NCI-H2107 treated with DMSO at 0.1 percent for 48 hours (cell line): Measurements from ENCODE around the gene FCRLB.
"Not testable (repeated sequence)": the region's sequence is repeated elsewhere in the genome, so short reads cannot be mapped to it uniquely, and the experiment has no call there.

ENCODE experiments used
- DNase-seq: peaks from one replicate; lab custom pipeline; 2025; ENCODE audit not compliant: unreplicated experiment; lab: John Stamatoyannopoulos, UW

Gene FCRLB

DNA sequence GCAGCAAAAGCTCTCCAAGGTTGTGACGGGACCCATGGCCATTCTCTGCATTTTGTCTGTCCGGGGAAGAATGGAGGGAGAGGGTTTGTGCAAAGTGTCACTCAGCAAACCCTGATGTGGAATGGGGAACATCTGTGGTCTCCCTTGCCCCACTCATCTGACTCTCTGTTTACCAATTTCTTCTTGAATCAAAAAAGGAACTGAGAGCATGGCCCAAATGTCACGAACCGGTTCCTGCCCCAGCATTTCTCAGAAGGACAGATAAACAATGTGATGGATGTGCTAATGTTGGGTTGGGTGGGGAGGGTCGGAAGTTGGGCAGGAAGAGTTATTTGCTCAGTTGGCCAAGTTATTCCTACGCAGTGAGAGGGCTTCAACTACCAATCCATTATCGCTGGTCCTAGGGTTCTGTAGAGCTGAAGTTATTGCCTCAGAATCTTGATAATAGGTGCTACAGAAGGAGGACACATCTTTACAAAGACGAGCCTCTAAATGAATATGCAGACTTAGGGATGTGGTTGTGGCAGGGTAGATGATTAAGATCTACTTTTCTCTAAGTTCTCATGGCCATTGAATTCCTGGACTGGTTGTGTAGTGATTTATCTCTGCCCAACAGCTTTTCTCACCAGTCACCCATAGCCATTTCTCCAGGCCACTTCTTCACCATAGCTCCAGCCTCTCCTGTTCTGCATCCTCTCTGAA, 18.7 kb downstream of the FCRLB start:
- no peak for DNase-seq

DNA sequence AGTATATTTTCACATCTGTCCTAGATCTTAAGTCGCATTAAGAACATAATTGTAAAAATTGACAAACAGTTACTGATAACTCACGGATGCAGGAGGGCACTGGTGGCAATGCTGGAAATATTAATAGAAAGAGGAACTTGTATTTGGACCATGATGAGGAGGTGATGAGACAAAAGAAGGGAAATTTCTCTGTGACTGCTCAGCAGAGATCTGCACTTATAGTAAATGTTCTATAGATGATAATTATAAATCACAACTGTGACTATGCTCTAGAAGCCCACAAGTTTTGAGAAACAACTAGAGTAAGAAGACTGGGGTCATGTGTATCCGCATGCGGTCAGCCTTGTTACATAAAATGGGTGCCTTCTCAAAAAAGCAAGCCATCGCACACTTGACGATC, 19.6 kb downstream of the FCRLB start:
- DNase-seq = no peak

DNA sequence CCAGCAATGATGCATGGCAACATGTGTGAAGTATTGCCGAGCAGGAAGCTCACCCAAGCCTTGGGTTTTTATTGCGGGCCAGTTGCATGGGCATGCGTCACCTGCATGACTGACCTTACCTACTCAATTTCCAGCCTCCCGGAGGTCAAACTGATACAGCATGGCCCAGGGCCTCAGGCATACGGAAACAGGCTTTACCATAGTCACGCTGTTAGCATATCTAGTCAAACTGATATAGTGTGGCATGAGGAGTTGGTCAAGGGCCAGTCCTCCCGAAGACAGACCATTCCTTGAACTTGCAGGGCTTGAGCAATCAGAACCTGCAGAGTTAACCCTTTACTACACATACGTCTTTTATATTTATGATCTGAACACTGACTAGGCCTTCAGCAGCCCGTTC, 21.9 kb downstream of the FCRLB start:
- no peak for DNase-seq

DNA sequence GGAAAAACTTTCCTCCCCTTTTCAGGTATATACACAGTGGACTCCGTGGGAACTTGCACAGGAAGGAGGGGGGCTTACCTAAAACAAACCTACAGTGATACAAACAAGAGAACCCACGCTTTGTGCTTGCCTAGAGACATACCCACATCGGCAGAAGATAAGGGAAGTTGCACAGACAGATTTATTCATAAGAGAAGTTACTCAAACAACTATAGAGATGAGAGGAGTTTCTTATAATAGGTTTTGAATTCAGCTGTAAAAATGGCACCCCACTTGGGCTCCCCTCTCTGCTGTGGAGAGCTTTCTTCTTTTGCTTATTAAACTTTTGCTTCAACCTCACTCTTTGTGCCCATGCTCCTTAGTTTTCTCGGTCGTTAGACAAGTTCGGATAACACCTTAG, 26.5 kb downstream of the FCRLB start:
- no peak for DNase-seq

DNA sequence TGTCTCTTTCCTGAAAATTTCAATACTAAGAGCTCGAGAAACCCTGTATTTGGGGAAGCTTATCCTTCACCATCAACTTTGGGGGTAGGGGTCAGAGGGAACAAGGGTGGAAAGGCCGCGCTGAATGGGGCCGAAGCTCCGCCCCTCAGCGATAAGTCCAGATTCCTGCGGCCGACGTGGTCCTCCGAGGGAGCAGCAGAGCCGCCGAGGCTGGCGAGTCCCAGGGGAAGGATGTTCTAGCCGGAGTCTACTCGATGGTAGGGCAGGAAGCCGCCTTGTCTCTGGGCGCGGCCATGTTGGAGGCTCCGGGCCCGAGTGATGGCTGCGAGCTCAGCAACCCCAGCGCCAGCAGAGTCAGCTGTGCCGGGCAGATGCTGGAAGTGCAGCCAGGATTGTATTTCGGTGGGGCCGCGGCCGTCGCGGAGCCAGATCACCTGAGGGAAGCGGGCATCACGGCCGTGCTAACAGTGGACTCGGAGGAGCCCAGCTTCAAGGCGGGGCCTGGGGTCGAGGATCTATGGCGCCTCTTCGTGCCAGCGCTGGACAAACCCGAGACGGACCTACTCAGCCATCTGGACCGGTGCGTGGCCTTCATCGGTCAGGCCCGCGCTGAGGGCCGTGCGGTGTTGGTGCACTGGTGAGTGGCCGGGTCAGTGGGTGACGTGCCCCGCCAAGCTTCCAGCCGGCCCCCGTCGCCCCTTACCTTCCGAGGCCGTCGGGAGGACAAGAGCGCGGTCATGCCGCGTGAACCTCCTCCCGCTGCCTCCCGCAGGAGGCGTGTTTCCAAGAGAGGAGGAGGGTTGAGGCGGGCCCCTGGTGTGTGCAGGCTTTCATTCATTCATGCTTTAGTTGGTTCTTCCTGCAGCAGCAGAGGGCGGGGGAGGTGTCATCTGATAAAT, 28.4 kb downstream of the FCRLB start, which contains the start of gene DUSP12:
TSS of gene DUSP12 (plus strand) at position 278 of the 899 bp plus-strand sequence. CDS start at position 294, 16 bp downstream.
- DNase-seq = peak; percentile 92

DNA sequence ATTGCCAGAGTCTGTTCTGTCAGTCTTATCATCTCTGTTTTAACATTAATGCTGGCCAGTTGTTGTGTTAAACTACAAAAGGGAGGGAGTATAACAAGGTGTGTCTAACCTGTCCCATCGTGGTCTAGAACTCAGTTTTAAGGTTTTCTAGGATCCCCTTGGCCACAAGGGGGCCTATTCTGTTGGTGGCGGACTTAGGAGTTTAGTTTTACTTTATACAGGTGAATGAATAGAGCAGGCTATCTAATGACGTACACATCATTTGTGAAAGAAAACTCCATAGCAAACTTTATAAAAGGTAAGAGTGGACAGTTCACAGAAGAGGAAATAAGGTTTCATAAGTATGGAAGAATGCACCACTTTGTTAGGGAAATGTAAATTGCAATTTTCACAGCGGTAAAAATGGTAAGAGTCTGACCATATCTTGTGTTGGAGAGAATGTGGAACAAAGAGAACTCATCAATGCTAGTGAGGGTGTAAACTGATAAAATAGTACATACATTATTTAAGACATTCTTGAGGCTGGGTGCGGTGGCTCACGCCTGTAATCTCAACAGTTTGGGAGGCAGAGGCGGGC, 42.3 kb downstream of the FCRLB start:
- DNase-seq = peak; percentile 13

DNA sequence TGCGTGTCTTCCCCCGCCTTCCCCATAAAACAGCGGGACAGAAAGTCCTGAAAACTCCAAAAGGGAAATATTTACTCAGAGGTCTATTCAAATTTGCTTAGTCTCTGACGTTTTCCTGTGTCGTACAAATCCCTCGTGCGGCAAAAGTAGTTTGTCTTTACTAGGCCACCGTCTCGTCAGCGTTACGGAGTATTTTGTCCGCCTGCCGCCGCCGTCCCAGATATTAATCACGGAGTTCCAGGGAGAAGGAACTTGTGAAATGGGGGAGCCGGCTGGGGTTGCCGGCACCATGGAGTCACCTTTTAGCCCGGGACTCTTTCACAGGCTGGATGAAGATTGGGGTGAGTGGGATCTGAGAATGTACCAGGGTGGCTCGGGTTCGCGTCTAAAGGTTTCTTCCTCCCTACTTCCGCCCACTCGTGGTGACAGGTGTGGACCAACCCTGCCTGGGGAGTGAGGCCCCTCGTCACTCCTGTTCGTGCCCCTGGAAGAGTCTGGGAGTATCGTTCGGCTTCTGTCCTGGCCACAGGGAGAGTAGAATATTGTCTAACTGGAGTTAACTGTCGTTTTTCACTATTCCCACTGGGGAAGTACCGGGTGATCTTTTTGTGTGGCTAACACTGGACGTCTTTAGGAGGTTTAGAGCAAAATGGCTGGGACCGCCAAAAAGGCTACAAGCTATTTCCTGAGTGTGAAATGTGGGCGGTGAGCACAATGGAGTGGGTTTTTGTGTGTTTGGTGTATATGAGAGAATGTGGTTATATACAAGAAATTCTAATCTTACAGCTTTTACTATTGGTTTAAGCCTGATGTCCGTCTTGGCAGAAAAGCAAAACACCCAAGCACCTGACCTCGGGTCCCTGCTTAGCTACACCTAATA, 45.0 kb downstream of the FCRLB start, which contains the start of gene ATF6:
TSS of gene ATF6 (plus strand) at position 219 of the 880 bp plus-strand sequence. CDS start at position 260, 41 bp downstream.
- DNase-seq = peak; percentile 95

DNA sequence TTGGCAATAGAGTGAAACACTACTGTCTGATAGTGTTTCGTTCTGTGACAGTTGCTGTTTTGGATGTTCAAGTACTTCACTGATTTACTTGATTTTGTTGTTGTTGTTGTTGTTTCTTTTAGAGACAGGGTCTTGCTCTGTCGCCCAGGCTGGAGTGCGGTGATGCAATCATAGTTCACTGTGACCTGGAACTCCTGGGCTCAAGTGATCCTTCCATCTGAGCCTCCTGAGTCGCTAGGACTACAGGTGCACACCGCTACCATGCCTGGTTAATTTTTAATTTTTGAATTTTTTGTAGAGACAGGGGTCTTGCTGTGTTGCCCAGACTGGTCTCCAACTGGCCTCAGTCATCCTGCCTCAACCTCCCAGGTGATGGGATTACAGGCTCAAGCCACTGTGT, 47.1 kb downstream of the FCRLB start:
- DNase-seq = no peak

DNA sequence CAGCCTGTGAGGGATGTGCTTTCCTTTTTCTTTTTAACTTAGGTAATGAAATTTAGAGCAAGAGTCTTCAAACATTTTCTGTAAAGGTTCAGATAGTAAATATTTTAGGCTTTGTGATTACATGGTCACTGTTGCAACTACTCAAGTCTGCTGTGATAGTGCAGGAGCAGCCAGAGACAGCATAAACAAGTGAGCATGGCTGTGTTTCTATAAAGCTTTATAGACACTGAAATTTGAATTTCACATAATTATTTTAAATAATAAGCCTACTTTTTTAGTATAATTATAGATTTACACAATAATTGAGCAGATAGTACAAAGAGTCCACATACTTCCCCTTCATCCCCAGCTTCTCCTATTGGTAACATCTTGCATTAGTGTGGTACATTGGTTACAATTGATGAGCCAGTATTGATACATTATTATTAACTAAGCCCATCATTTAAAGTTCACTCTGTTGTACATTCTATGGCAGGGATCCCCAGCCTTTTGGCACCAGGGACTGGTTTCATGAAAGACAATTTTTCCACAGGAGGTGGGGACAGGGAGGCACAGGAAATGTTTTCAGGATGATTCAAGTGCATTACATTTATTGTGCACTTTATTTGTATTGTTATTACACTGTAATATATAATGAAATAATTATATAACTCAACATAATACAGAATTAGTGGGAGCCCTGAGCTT, 47.8 kb downstream of the FCRLB start:
- DNase-seq = no peak

DNA sequence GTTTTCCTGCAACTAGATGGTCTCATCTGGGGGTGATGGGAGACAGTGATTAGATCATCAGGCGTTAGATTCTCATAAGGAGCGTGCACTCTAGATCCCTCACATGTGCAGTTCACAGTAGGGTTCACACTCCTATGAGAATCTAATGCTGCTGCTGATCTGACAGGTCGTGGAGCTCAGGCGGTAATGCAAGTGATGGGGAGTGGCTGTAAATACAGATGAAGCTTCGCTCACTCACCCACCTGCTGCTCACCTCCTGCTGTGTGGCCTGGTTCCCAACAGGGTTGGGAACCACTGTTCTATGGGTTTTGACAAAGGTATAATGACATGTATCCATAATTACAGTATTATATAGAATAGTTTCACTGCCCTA, 48.3 kb downstream of the FCRLB start:
- not testable (repeated sequence) for DNase-seq

DNA sequence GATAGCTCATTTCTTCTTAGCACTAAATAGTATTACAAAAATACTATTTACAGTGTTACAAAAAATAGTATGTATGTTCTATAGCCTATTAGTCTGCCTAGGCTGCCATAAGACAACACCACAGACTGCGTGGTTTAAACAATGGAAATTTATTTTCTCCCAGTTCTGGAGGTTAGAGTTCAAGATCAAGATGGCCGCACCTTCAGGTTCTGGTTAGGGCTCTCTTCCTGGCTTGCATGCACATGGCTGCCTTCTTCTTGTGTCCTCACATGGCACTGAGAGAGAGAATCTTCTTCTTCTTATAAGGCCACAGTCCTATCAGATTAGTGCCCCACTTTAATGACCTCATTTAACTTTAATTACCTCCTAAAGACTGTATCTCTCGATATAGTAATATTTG, 48.9 kb downstream of the FCRLB start:
- no peak for DNase-seq

DNA sequence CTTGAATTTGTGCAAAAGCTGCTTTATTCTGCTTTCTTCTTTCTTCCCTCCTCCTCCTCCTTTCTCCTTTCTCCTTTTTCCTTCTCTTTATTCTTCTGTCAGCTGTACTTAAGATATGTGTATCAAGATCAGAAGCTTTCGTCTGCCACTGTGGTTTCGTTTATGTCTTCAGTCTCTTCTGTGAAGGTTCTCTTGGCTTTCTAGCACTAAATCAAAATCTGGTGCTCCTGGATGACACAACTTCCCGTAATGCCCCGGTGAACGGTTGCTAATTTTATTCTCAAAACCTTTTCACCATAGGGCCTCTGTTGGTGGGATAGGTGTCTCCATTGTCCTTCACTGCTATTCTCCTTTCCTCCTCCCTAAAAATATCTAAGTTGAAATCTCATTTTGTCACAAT, 49.8 kb downstream of the FCRLB start:
- no peak for DNase-seq

DNA sequence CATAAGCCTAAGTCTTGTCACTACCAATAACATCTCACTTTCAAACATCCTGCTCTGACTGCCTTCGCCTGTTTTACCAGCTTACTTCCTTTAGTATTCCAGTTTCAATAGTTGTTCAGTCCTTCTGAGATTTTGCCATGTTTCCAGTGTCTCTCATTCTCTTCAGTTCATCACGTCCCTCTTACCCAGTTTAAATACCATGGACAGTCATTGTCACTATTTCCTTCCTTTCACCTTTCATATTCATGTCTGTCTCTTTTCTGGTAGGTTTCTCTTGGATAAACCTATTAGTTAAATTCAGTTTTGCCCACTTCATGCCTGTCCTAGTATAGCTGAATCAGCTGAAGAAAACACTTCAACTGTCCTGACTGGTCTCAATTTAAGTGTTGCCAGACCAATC, 50.6 kb downstream of the FCRLB start:
- no peak for DNase-seq

DNA sequence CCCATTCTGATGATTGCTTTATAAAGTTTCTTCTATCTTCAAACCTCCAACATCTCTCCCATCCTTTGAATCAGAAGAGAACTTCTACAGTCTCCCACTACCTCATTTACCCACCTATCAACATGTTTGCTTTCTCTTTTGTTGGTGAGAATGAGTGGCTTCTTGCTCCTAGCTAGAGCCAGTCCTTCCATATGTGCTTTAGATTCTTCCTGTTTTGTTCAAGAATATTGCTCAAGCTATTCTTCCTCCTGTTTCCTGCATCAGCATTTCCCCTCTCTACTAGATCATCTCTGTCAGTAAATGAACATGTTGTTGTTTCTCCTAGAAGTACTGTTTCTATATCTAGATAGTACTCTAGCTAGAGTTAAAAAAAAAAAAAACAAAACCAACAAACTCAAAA, 51.1 kb downstream of the FCRLB start:
- DNase-seq = no peak

DNA sequence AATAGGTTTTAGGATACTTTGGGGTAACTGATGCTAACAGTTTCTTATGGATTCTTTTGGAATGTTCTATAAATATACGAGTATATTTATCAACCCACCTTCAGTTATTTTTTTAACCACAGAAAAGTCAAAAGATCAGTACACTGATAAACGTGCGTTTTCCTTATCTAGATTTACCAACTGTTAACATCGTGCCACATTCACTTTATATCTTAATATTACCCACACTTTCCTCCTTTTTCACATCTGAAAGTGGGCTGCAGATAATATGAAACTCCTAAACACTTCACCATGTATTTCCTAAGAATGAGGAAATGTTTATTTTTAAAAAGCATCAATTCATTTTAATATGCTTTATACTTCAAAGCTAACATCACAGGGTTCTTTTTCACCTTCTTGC, 52.4 kb downstream of the FCRLB start:
- DNase-seq = no peak

DNA sequence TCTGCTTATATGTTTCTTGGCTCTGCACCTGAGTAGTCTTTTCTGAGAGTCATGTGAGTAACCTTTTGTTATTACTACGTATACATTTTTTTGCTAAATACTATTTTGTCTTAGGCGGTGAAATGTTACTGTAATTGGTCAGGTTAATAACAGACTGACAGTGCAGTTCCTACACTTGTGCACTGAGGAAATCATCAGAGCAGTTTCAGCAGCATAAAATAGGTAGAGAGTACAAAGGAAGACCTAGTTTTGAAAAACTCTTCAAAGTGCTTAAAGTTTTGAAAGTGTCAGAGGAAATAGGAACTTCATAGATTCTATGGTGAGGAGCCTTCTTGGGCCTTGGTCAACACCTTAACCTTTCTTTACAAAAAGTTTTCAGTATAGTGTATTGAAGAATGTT, 55.9 kb downstream of the FCRLB start:
- DNase-seq = no peak
